Hematopoietic multipotent progenitor cell (in vitro differentiated cells): ENCODE data around the gene CLDN3. TPM values are rescaled to one million over a fixed set of nuclear protein-coding genes. Genes with fewer than 3 reads are reported as not detected.
"Not testable (repeated sequence)": the region's sequence is repeated elsewhere in the genome, so short reads cannot be mapped to it uniquely, and the experiment has no call there.

Source experiments
- DNase-seq, 3 donors: peaks; one replicate each; pipeline ENCODE4 v3.0.0-alpha.2; 2011 to 2015; ENCODE audit warnings: low read depth in 2 of 3, low spot score in 2 of 3
- total RNA-seq: library from RNA; depleted of rRNA; stranded (reverse); fragments of >200 nt; gene quantifications from one replicate; pipeline ENCODE4 v1.2.3, GENCODE V29; 2012

CLDN3 gene, protein sequence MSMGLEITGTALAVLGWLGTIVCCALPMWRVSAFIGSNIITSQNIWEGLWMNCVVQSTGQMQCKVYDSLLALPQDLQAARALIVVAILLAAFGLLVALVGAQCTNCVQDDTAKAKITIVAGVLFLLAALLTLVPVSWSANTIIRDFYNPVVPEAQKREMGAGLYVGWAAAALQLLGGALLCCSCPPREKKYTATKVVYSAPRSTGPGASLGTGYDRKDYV
- total RNA-seq: not detected

DNA sequence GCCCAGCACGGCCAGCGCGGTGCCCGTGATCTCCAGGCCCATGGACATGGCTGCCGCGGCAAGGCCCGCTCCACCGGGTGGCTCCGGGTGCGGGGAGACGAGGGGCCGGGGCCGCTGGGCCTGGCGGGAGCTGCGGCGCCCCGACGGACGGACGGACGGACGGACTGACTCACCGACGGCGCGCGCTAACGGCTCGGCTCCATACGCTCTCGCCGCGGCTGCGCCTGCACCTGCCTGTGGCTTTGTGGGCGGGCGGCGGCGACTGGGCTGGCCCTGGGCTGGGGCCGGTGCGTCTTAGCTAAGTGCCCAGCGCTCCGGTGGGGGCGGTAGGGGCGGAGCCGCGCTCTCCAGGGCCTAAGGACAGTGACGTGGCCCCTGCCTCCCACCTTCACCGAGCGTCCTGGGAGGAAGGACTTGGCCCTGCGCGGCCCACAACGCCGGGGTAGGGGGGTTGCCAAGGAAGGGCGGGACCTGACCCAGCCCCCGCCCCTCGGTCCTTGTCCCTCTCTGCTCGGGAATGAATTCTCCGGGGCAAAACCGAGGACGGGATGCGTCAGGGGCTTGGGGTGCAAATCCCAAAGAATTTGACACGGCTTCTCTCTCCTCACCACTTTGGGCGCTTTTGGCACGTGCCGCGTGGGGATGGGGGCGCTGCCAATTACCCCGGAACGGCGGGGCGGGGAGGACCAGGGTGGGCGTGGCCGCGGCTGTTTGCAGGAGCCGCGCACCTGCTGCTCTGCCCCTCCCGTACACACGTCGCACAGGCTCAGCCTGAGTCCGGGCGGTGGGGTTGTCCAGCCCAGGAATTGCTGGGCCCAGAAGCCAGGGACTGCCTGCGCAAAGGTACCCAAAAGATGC, at the start of gene CLDN3:
Gene CLDN3, minus strand, starts transcription at position 269 of the 858 bp plus-strand sequence. Its CDS starts 221 bp downstream, at position 48.
- DNase-seq: peak in 2 of 3 donors; percentile 15 to 48

DNA sequence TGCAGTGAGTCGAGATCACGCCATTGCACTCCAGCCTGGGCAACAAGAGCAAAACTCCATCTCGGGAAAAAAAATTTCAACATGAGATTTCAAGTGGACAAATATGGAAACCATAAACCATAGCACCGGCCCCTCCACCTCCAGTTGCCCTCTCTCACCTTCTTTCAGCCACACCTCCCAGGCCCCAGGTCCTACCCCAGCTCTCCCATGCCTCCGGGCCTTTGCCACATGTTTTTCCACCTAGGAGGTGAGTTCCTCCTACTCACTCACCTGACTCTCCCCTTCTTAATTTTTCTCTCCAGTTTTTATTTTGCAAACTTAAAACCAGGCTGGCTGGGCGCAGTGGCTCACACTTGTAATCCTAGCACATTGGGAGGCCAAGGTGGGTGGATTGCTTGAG, 47.1 kb upstream of the CLDN3 start:
- DNase-seq: no peak

DNA sequence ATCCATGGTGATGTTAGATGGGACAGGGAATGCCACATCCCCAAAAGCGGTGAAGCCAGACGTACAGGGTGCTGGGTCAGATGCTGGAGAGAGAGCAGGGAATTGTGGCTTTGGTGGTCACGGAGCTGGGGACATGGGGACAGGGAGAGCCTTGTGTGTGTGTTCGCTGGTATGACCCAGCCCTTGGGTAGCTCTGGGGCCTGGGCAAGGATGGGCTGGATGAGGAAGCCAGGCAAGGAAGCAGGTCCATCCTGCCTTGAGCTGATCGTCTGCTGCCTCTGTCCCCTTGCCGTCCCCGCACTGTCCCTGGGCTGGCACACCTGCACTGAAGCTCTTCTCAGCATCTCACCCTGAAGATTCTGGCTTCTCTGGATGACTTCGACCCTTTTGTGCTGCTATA, 45.4 kb upstream of the CLDN3 start:
- no peak for DNase-seq

DNA sequence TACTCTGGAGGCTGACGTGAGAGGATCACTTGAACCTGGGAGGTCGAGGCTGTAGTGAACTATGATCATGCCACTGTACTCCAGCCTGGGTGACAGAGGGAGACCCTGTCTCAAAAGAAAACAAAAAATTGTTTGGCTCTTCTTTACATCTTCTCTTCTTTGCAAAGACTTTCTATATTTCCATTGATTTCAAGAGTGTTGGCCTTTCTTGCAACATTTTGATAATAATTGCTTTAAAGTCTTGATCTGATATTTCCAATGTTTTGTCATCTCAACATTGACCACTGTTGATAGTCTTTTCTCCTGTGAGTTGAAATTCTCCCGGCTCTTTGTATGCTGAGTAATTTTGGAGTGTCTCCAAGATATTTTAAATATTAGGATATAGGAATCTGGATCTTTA, 42.9 kb upstream of the CLDN3 start:
- no peak for DNase-seq

DNA sequence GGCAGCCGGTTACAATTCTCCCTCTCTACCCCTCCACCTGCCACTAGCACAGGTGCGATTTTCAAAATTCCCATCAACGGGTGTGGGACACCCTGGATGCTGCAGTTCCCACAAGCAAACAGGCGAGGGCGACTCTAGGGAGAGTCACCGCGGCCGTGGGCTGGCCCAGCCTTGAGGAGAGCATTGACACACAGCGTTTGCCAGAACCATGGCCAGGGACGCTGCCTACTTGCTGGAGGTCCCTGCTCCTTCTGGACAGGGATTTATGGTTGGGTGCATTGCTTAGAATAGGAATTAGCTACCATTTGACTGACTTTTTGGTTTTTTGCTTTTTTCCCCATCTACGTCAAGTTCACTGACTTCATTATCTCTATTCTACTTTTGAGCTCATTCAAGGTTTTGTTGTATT, 41.7 kb upstream of the CLDN3 start:
- peak in 1 of 3 donors; percentile 42 for DNase-seq

DNA sequence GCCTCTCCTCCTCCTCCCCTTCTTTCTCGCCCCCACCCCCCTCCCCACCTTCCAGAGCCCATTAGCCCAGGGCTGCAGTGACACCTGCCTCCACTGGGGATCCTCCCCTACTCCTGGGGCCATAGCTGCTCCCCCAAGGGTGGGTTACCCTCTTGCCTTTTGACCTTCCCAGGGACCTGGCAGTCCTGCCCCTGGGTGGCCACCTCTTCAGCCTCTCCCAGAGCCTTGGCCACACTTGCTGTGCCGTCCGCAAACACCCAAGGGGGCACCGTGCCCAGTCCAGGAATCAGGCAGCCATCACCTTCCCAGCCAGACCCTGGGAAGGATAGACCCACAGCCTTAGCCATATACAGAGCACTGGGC, 40.9 kb upstream of the CLDN3 start:
- no peak for DNase-seq

DNA sequence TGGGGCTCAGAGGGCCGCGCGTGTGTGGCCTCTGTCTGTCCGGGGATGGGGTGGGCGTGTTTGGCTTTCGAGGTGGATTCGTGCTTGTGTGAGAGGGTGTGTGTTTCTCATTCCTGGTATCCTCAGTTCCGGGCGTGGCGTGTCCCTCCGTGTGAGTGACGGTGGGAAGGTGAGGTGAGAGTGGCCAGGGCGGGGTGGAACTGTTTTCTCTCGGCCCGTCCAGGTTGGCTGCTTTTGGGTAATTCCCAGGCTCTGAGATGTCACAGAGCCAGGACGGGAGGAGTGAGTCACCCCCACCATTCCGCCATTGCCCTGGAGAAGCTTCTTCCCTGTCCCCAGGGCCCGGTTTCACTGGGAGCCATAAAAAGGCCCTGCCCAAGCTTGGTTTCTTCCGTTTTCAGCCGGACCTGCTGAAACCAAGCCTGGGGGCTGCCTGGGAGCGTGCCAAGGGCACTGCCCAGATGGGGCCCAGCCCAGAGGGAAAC, 39.4 kb upstream of the CLDN3 start:
- DNase-seq: no peak

DNA sequence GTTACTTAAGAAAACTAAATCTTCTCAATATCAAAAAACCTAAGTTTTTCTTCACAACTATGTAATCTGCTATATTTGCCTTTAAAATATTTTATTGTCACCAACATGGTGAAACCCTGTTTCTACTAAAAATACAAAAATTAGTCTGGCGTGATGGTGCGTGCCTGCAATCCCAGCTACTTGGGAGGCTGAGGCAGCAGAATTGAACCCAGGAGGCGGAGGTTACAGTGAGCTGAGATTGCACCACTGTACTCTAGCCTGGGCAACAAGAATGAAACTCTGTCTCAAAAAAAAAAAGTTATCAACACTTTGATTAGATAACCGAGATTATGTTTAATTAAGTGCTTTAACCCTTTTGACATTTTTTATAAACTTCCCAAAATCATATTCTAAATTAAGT, 32.4 kb upstream of the CLDN3 start:
- no peak for DNase-seq

DNA sequence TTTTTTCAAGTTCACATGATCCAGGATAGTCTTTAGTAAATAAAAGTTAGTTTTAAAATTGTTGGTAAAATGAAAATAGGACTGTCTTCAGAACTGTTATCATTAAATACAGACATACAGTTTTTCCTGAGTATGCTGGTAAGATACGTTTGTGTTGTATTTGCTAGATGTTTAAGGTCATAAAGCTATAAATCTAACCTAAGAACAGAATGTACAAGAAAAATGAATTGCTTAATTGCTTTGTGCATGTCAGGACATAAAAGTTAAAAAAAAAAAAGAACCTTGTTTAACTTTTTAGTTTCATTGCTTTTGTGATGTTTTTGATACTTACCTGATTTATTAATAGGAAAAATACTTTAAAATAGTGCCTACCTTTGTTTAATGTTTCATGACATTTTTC, 31.5 kb upstream of the CLDN3 start:
- no peak for DNase-seq

DNA sequence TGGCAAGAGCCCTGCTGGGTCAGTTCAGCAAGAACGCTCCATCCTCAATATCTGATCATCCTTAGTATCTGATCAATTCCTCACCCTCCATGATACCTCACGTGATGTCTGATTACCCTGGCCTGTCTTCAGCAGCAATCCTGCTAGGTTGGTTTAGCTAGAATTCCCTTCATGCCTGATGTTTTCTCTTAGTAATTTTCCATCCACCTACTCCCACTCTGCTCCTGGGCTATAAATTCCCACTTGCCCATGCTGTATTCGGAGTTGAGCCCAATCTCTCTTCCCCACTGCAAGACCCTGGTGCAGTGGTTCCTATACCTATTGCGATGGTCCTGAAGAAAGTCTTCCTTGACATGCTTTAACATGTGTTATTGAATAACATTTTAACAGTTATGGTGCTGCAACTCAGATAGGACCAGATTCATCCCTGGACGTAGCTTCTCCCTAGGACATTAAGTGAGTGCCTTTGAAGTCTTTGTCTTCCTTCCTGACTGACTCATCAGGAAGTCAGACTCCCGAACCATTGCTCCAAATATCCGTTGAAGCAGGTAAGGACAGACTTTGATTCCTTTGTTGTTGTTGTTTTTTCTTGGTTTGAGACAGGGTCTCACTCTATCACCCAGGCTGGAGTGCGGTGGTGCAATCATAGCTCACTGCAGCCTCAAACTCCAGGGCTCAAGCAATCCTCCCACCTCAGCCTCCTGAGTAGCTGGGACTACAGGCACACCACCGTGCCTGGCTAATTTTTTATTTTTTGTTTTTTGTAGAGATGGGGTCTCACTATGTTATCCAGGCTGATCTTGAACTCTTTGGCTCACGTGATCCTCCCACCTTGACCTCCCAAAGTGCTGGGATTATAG, 29.4 kb upstream of the CLDN3 start:
- no peak for DNase-seq

DNA sequence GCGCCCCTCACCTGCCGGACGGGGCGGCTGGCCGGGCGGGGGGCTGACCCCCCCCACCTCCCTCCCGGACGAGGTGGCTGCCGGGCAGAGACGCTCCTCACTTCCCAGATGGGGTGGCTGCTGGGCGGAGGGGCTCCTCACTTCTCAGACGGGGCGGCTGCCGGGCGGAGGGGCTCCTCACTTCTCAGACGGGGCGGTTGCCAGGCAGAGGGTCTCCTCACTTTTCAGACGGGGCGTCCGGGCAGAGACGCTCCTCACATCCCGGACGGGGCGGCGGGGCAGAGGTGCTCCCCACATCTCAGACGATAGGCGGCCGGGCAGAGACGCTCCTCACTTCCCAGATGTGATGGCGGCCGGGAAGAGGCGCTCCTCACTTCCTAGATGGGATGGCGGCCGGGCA, 27.1 kb upstream of the CLDN3 start:
- not testable (repeated sequence) for DNase-seq

DNA sequence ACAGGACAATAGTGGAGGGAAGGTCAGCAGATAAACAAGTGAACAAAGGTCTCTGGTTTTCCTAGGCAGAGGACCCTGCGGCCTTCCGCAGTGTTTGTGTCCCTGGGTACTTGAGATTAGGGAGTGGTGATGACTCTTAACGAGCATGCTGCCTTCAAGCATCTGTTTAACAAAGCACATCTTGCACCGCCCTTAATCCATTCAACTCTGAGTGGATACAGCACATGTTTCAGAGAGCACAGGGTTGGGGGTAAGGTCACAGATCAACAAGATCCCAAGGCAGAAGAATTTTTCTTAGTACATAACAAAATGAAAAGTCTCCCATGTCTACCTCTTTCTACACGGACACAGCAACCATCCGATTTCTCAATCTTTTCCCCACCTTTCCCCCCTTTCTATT, 26.6 kb upstream of the CLDN3 start:
- DNase-seq: not testable (repeated sequence)

DNA sequence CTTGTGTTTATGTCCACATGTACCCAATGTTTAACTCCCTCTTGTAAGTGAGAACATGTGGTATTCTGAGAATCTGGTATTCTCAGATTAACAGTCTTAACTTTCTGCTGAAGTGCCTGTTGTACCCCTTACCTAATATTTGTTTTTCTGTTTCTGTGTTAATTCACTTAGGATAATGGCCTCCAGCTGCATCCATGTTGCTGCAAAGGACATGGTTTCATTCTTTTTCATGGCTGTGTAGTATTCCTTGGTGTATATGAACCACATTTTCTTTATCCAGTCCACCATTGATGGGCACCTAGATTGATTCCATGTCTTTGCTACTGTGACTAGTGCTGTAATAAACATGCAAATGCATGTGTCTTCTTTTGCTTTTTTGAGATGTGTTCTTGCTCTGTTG, 25.1 kb upstream of the CLDN3 start:
- DNase-seq: not testable (repeated sequence)

DNA sequence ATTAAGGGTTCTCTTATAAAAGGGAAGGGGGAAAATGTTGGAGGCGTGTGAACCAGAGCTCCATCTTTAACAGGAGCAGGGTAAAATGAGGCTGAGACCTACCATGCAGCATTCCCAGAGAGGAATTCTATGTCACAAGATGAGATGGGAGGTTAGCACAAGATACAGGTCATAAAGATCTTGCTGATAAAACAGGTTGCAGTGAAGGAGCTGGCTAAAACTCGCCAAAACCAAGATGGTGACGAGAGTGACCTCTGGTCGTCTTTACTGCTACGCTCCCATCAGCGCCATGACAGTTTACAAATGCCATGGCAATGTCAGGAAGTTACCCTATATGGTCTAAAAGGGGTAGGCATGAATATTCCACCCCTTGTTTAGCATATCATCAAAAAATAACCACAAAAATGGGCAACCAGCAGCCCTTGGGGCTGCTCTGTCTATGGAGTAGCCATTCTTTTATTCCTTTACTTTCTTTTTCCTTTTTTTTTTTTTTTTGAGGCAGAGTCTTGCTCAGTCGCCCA, 21.2 kb upstream of the CLDN3 start:
- not testable (repeated sequence) for DNase-seq

DNA sequence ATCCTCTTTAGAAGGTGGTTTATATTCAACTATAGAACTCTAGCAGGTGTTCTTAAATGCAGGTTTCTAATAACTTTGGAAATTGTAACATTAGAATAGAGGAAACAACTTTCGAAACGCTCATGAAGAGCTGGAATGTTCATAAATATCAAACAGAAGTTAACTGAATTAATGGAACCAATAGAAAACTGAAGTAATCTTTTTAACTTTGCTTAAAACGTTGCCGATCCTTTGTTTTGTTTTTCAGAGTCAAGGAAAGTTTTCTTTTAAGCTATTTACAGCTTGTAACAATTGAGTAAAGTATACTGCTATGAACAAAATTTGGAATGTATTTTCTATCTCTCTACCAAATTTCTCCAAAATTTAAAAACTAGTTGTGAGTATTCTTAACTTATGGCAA, 19.0 kb upstream of the CLDN3 start:
- no peak for DNase-seq

DNA sequence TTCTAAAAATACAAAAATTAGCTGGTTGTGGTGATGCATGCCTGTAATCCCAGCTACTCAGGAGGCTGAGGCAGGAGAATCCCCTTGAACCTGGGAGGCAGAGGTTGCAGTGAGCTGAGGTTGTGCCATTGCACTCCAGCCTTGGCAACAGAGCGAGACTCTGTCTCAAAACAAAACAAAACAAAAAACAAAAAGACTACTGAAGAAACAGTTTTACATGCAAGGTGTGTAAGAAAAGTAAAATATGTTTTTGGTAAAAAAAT, 17.6 kb upstream of the CLDN3 start:
- DNase-seq: not testable (repeated sequence)

DNA sequence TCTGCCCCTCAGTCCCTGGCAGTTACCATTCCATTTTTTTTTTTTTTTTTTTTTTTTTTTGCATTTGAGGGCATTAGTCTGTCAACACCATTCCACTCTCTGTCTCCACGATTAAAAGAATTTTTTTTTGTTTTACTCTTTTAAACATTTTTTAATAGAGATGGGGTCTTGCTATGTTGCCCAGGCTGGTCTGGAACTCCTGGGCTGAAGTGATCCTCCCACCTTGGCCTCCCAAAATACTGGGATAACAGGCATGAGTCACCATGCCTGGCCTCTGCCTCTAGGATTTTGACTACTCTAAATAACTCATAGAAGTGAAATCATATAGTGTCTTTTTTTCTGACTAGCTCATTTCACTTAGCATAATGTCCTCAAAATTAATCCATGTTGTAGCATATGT, 16.5 kb upstream of the CLDN3 start:
- no peak for DNase-seq

DNA sequence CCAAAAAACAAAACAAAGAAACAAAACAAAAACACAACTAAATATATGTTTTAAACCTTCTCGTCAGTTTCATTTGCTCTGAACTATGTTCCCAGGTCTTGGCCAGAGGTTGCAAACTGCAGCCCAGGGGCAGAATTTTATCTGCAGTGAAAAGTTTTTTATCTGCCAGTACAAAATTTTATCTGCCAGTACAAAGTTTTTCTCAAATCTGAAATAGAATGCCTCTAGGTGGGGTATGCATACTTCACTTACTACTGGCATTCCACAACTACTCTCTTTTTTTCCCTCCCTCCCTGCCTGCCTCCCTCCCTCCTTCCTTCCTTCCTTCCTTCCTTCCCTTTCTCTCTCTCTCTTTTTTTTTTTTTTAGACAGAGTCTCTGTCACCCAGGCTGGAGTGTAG, 9.4 kb upstream of the CLDN3 start:
- DNase-seq: no peak

DNA sequence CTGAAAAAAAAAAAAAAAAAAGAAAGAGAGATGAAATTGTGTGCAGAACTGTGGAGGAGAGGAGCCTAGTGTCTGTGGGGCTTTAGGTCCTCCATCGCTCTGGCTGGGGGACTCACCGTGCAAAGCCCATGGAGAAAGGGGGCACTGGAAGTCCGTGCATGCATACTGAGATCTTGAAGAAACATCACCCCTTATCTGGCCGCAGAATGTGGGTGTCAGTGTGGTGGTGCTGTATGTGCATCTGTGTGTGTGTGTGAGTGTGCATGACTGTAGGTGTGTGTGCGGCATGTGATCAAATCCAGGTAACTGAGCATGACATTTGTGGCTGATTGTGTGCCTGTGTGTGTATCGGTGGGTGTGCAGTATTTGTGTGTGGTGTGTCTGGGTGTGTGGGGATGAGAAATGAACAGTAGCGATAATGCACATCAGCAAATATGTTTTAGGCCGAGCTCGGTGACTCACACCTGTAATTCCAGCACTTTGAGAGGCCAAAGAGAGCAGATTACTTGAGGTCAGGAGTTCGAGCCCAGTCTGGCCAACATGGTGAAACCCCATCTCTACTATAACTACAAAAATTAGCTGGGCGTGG, 8.8 kb upstream of the CLDN3 start:
- DNase-seq: no peak

DNA sequence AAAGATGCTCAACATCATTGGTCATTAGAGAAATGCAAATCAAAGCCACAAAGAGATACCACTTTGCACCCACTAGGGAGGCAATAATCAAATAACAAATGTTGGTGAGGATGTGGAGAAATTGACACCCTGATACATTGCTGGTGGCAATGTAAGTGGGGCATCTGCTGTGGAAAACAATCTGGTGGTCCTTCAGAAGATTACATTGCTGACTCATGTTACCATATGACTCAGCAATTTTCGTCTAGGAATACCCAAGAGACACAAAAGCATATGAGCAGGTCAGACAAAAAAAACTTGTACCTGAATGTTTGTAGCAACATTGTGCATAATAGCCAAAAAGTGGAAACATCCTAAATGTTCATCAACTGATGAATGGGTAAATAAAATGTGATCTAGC, 4.9 kb upstream of the CLDN3 start:
- peak in 2 of 3 donors; percentile 30 to 44 for DNase-seq
